CD4-positive, alpha-beta T cell treated with Interleukin-12 subunit alpha and Interleukin-12 subunit beta, for 1 hour (primary cell): ENCODE data around the gene SALL4.
"Not testable (repeated sequence)": the region's sequence is repeated elsewhere in the genome, so short reads cannot be mapped to it uniquely, and the experiment has no call there.

Source experiments
- DNase-seq: peaks from one replicate; pipeline ENCODE4 v3.0.0-alpha.2; 2020

SALL4 gene

DNA sequence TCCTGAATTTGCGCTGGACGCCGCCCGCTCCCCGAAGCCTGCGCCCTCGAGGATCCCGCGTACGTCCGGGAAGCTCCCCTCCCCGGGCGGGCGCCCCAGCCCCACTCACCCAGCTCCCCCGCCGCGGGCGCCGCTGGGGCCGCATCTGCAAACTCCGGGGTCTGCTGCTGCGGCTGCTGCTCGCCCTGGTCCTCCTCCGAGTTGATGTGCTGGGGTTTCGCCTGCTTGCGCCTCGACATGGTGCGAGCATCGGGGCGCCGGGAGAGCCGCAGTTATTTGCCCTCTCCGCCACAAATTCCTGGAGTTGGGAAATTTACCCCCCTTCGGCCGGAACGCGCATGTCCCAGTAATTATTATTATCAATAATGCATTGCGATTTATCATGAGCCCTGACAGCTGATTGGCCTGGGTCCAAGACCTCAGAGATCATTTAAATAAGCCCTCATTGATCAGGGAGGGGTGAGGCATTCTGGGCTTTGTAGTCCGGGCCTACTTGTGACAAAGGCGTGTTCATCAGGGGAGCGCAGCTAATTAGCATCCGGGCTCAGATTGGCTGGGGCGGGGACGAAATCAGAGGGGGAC, at the start of gene SALL4:
SALL4 (minus strand) TSS at position 352 of the 582 bp plus-strand sequence; CDS start at position 239, 113 bp downstream.
- no peak for DNase-seq

DNA sequence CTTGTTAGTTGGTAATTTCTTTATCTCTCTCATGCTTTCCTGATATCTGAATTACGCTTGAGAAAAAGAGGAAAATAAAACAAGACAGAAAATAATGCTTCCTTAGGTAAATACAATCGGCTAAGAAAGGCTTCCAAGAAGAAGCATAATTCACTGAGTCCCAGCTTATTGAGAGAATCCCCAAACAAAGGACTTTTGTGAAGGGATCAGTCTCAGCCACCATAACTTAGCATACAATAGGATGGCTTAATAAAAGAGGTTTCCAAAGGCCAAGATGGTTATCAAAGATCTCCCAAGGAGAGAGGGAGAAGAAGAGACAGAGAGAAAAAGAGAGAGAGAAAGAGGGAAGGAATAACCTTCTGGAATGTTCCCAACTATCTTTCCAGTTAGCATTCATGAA, 46.0 kb upstream of the SALL4 start:
- DNase-seq = no peak

DNA sequence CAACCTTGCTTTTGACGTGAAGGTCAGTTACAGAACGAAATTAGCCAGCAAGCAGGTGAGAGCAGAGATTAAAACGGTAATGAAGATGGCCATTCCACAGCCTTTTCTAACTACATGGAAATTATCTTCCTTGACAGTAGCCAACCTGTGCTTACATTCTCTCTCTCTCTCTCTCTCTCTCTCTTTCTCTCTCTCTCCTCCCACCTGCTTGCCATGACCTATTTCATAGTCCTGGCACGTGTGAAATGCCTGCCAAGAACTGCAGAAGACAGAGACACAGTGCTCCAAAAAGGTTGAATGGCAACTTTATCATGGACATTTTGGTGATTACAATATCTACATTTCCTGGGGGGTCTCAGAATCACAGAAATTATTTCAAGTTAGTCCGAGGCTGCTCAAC, 38.5 kb upstream of the SALL4 start:
- DNase-seq = no peak

DNA sequence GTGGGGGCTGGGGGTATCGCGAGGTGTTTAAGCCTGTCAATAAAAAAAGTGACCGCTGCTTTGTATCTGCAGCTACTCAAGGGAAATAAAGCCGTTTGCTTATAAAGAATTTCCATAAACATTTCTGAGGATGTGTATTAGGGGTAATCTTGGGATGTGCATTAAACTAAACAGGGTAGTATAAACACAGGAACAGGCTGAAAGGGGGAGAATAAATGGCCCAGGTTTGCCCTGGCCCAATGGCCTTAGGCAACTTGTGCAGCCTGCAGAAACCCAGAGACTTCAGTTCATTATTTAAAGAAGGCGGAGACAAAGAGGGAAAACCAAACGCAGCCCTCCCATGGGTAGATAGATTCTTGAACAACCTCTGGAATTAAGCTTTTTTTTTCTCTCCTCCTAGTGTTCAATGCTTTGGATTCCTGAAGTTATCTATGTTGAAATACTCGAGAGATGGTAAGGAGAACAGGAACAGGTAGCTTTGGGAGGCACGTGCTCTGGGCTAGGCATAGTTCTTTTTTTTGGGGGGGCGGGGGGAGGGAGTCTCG, 35.6 kb upstream of the SALL4 start:
- no peak for DNase-seq

DNA sequence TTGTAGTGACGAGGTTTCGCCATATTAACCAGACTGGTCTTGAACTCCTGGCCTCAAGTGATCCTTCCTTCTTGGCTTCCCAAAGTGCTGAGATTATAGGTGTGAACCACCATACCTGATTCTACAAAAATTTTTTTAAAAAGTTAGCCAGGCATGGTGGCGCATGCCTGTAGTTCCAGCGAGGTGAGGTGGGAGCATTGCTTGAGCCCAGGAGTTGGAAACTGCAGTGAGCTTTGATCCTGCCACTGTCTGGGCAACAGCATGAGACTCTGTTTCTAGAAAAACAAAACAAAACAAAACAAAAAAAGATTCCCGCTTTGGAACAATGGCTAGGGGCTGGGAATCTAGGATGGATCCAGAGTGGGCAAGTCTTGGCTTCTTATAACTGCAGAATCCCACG, 35.1 kb upstream of the SALL4 start:
- no peak for DNase-seq

DNA sequence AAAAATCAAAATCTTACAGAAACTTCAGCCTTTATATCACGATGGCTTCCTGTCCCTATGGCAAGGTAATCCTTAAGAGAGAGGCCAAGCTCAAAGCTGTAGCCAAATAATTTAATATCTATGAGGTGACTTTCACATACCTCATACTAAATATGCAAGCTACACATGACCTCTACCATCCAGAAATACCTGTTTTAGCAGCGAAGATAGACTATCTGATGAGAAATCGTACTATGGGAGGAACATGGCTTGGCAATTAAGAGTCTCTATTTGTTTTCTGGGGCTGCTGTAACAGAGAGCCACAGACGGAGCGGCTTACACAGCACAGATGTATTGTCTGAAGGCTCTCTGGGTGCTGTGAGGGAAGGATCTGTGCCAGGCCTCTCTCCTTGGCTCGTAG, 31.0 kb upstream of the SALL4 start:
- DNase-seq = no peak

DNA sequence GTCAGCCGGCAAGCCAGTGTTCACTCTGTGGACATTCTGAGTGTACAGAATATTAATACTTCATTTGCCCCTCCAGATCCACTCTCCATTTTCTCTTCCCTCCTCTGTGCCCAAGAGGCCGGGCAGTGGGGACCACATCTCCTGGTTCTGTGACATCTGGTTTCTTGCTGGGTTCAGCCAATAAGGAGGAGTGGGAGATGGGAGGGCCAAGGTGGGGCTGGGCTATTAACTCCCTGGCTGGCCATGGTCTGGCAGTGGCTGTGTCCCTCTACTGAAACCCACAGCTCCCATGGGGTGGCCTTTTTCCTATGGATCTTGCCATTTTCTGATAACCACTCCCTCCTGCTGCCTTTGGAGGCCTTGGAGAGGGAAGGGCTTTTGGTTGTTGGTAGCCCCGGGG, 30.0 kb upstream of the SALL4 start:
- DNase-seq = no peak

DNA sequence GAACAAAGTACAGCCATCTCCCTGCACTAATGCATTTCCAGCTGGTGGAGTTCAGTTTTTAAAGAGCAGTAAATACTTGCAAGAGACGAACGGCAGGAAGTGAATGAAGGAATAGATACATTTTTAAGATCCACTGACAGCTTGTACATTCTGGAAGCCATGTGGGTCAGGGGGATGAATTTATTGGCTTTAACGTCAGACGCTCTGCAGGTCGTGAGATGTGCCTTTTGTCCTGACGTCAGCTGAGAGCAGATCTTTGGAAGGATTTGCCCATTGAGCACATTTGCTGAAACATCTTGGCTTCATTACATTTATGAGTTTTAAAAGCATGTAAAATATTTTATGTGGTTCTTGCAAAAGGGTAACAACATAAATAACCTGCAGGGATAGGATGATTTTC, 29.5 kb upstream of the SALL4 start:
- DNase-seq = no peak

DNA sequence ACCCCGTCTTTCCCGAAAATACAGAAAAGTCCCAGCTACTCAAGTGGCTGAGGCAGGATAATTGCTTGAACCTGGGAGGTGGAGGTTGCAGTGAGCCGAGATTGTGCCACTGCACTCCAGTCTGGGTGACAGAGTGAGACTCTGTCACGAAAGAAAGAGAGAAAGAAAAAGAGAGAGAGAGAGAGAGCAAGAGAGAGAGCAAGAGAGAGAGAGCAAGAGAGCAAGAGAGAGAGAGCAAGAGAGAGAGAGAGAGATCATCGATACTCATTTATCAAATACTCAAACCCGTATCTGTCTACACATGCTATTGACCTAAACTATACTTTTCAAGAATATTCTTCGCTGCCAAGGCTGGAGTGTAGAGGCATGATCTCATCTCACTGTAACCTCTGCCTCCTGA, 28.2 kb upstream of the SALL4 start:
- no peak for DNase-seq

DNA sequence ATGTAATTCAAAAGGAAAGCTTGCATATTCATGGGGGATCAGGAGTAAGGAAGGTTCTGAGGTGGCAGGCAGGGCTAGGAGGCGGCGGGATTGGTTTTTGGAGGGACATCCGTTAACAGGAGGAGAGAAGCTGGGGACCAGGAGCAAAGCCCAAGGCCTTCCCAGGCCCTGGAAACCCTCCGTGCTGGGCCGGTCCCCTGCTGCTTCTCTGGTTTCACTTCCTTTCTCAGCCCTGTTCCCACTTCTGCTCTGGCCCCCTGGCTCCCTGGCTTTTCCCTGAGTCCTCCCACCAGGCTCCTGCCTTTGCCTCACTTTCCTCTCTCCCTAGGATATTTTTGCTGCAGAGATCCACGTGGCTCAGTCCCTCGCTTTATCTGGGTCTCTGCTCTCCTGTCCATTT, 26.4 kb upstream of the SALL4 start:
- DNase-seq = no peak

DNA sequence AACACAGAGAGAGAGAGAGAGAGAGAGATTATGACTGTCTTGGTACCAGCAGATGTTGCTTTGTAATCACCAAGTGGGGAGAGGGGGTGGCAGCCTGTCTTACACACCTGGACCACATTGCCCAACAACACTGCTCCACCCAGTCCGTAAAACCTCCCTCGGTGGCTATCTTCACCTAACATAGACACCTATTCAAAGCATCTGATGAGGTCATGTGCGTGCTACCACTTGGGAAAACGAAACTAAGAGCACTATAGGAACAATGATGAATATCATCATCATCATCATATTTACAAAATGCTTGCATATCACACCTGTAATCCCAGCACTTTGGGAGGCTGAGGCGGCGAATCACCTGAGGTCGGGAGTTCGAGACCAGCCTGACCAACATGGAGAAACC, 24.1 kb upstream of the SALL4 start:
- no peak for DNase-seq

DNA sequence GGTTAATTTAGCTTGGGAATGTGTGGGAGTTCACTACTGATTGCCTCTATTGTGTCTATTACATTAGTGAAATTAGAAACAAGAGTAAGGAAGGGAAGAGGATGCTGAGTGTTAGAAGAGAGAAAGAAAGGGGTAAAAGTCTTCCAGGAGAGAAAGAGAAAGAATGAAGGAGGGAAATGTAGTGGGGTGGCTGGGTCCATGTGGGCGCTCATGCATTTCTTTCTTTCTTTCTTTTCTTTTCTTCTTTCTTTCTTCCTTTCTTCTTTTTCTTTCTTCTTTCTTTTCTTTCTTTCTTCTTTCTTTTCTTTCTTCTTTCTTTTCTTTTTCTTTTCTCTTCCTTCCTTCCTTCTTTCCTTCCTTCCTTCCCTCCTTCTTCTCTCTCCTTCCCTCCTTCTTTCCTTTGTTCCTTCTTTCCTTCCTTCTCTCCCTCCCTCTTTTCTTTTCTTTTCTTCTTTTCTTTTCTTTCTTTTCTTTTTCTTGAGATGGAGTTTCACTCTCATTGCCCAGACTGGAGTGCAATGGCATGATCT, 16.2 kb upstream of the SALL4 start:
- no peak for DNase-seq

DNA sequence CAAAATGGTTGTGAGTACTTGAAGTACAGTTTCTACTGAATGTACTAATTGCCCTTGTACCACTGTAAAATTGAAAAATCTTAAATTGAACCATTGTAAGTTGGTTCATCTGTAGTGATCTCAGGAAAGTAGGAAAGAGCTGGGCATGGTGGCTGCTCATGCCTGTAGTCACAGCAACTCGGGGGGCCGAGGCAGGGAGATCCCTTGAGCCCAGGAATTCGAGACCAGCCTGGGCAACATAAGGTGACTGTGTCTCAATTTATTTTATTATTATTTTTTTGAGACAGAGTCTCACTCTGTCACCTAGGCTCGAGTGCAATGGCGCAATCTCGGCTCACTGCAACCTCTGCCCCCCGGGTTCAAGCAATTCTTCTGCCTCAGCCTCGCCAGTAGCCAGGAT, 14.5 kb upstream of the SALL4 start:
- DNase-seq = not testable (repeated sequence)

DNA sequence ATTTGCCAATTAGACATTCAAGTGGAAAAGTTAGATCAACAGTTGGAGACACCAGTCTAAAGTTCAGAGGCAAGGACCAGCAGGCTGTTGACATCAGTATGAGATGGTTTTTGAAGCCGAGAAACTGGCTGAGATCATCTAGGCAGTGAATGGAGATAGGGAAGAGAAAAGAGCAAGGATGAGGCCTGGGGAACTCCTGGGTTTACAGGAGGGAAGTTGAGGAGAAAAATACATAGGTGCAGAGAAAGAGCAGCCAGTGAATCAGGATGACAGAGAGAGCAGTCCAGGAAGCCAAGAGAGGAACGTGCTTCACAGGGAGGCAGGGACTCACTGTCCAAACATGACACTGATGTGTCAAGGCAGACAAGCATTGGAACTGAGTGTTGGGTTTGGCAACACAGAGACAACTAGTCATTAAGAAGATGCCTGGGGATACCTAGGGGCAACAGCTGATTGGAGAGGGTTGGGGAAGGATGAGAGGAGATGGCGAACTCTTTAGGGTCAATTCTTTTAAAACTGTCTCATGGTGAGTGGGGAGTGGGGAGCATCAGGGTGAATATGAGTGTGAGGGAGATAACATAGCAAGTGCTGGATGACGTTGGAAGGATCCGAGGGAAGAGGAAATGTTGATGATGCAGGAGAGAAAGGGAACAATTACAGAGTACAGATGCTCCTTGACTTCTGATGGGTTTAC, 13.2 kb upstream of the SALL4 start:
- no peak for DNase-seq

DNA sequence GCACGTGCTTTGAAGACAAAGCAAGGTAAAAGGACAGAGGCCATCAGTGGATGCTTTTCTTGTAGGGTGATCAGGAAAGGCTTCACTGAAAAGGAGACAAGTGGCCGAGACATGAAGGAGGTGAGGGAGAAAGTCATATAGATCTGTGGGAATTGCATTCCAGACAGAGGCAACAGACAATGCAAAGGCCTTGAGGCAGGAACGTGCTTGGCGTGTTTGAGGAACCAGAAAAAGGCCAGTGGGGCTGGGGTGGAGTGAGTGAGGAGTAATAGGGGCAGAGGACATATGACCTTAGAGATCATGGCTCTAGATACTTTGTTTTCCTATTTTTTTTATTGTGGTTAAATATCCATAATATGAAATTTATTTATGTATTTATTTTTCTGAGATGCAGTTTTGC, 10.5 kb upstream of the SALL4 start:
- no peak for DNase-seq

DNA sequence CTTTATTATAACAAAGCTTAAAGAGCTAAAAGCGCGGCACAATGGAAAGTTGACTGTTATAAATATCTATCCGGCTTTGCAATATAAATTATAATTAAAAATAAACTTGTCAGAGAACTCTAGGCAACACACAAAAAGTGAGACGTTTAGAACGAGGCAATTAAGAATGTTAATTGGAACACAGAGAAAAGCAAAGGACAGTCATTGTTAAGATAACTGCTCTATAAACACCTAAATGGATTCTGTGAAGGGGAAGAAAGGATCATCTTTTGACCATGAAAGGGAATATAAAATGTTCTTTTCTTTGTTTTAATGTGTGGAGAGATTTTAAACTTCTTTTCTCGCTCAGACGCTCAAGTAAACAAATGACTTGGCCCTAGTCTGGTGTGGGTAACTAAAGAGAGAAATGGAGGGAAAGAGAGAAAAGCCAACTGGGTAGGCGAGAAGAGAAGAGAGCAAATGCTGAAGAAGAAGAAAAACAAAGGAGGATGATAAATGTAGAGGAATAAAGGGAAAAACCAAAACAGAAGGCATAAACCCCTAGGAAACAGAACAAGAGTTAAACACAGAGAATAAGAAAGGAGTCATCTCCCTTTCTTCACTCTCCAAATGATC, 9.3 kb upstream of the SALL4 start:
- DNase-seq = no peak

DNA sequence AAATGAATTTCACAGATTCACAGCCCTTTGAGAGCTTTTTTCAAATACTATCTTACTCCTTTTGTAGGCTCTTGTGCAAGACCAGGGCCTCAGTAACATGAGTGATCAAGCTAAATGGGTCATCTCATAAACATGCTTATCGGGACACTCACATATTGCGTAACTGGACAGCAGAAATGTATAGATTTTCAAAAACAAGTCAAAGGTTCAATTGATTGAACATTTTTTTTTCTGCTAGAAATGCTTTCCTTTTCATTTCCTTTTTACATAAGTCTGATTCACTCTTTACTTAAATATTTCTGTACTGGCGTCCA, 8.7 kb upstream of the SALL4 start:
- DNase-seq = no peak

DNA sequence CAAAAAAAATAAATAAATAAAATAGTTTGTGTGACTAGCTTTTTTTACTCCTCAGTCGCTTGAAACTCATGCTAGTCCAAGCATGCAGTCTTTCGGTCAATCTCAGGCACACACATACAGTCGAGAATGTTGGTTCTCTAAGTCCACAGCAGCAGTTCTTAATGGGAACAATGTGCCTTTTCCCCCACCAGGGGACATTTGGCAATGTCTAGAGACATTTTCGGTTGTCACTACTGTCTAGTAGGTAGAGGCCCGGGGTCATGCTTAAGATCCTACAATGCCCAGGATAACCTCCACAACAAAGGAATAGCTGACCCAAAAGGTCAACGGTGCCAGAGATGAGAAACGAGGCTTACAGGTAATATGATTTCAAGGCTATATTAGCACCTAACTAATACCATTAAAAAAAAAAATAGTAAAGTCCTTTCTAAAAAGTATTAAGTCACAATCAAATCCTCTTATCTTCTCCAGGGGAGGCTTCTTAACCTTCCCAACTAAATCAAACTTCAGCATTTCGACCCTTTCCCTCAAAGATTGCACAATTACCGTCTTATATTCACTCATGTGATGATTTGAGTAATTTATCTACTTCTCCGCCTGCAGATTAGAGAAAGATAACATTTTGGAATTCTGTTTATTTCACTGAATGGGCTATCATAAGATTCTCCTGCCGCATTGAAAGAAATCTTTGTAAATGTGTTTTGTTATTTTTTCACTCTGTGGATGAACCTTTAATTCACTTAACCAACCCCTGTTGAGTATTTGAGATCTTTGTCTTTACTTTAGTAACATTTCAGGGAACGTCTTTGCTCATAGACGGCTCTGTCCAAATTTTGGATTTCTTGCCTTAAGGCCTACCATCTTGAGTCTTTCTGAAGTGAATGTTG, 8.1 kb upstream of the SALL4 start:
- no peak for DNase-seq

DNA sequence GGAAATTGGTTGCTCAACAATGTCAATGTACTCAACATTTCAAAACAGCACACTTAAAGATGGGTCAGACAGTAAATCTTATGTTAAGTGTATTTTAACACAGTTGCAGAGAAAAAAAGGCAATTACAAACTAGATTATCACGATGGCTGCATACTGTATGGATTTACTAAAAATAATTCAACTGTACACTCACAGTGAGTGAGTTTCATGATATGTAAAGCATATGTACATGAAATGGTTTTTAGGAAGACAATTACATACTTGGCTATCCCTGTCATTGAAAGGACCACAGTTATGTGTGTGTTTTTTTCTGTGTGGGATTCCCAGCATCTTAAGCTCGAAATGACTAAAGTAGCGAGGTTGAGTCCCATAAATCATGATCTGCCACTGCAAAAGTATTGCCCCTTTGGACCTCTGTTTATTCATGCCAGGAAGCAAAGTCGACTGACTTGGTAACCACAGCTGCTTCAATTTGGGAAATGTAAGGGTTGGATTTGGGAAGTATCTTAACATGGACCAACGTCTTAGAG, 5.5 kb upstream of the SALL4 start:
- no peak for DNase-seq

DNA sequence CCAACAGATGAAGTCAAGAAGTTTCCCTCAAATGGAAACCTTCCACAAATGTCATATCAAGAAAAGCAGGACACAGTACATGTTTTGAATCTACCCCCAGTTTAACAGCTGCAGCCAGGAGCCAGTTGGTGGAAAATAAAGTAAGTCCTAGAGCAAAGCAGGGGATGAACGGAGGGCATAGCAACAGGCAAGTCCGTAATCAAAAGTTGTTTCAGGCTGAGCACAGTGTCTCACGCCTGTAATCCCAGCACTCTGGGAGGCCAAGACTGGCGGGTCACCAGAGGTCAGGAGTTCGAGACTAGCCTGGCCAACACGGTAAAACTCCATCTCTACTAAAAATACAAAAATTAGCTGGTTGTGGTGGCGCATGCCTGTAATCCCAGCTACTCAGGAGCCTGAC, 2.4 kb upstream of the SALL4 start:
- no peak for DNase-seq

DNA sequence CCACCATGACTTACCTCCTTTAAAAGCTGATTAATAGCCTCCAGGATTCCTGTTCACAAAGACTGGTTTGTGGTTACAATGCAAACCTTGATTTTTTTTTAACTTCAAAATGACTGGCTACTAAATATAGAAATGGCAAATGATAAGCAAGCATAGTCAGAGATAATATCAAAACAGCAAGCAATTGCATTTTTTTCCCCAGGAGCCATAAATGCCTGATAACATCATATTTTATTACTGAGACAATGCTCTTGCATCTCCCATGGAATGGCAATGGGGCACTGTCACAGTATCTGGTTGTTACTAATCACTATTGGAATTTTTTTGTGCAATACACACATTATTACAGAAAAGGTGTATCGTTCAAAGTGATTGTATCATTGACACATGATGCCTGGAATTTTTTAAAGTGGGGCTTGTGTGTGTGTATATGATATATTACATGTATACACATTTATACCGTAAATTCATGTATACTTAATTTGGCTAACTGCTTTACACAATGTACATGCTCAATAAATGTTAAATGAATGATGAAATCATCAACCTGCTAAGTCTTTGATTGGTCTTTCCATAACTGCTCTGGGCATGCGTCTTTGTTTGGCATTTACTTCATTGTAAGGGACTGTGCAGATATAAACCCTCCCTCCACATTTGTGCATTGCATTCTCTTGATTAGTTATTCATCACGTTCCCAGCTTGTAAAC, 980 bp upstream of the SALL4 start:
- no peak for DNase-seq

DNA sequence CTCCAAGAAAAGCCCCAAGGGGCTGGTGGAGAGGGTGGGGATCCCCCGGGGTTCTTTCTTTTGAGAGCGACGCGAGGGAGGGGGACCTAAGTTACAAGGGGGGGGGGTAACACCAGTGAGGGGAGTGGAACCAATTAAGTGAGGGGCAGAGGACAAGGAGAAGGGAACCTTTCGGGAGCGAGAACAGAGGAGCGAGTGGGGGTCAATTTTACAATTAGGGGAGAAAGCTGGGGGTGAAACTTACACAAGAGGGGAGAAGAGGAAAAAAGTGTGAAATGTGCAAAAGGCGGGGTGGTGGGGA, 548 bp downstream of the SALL4 start:
- DNase-seq = no peak
